ENCODE results near the gene MVP. TPM values are rescaled to one million over a fixed set of nuclear protein-coding genes. Genes with fewer than 3 reads are reported as not detected.

Gene MVP
- total and polyA plus RNA-seq, 5 donors from 2014 or later = 116 to 163 (median 143) TPM

GRCh38 chr16:29842732-29843346 lies 22.6 kb downstream of the MVP start:
- Mint-ChIP-seq H3K36me3 (peaks cover 31% of the 10 kb centered on the region), H3K27ac (peak overlapping the region in 1 of 3 donors; percentile 79)
- ATAC-seq (ENCODE audit: low read depth in 2 of 2) = no peak

DNA sequence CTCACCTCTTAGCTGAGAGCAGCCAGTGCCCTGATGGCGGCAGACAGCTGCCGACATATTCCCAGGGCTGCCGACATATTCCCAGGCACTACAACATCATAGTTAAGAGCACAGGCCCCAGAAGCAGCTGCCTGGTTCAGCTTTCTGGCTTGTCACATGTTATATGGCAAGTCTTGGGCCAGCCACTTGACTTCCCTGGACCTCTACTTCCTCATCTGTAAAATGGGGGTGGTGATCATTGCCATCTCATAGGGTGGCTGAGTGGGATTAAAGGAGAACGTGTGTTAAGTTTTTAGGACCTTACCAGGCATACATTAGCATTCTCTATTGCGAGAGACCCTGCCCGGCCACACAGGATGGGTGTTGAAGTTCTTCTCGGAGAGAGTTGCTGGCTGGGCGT lies 23.7 kb downstream of the MVP start:
- H3K36me3 ChIP-seq (ENCODE audit: control insufficient read depth, insufficient read depth, low read length) = peaks cover 77% of the 10 kb centered on the region
- Mint-ChIP-seq H3K9me3 (no peaks in the 10 kb centered on the region), H3K27me3 (no peaks in the 10 kb centered on the region), H3K36me3 (peaks cover 29% of the 10 kb centered on the region), H3K4me3 (no peak overlapping the region), H3K4me1 (peaks cover 0 to 7% (median 0%) of the 10 kb centered on the region in 4 donors), H3K27ac (no peak overlapping the region)
- no peaks in the 10 kb centered on the region for H3K27me3 ChIP-seq (ENCODE audit: control insufficient read depth, insufficient read depth, low read length)
- H3K27ac ChIP-seq (ENCODE audit: insufficient read depth, low read length, poor library complexity, severe bottlenecking) = no peak overlapping the region
- H3K9me3 ChIP-seq (ENCODE audit: control insufficient read depth in 2 of 2, low read length in 2 of 2) = no peaks in the 10 kb centered on the region
- DNase-seq = no peak
- H3K4me3 ChIP-seq (ENCODE audit: low read depth, low read length) = no peak overlapping the region
- no peaks in the 10 kb centered on the region for H3K4me1 ChIP-seq (ENCODE audit: control insufficient read depth, insufficient read depth, low read length, poor library complexity, severe bottlenecking)
- no peak for ATAC-seq (ENCODE audit: low read depth in 2 of 2)

More at GRCh38 chr16:29842732-29843346, 22.6 kb downstream of the MVP start:
- no peaks in the 10 kb centered on the region for H3K9me3 Mint-ChIP-seq
- no peak overlapping the region for H3K27ac ChIP-seq (ENCODE audit: insufficient read depth, low read length, poor library complexity, severe bottlenecking)
- no peaks in the 10 kb centered on the region for H3K4me1 Mint-ChIP-seq
- DNase-seq = no peak
- H3K27me3 ChIP-seq (ENCODE audit: control insufficient read depth, insufficient read depth, low read length) = no peaks in the 10 kb centered on the region
- H3K9me3 ChIP-seq (ENCODE audit: control insufficient read depth in 2 of 2, low read length in 2 of 2) = no peaks in the 10 kb centered on the region
- peaks cover 85% of the 10 kb centered on the region for H3K36me3 ChIP-seq (ENCODE audit: control insufficient read depth, insufficient read depth, low read length)
- no peak overlapping the region for H3K4me3 Mint-ChIP-seq
- no peaks in the 10 kb centered on the region for H3K4me1 ChIP-seq (ENCODE audit: control insufficient read depth, insufficient read depth, low read length, poor library complexity, severe bottlenecking)
- no peaks in the 10 kb centered on the region for H3K27me3 Mint-ChIP-seq
- no peak overlapping the region for H3K4me3 ChIP-seq (ENCODE audit: low read depth, low read length)

GRCh38 chr16:29844575-29845331 lies 24.5 kb downstream of the MVP start:
- H3K4me3 ChIP-seq (ENCODE audit: low read depth, low read length) = no peak overlapping the region
- no peak overlapping the region for H3K27ac ChIP-seq (ENCODE audit: insufficient read depth, low read length, poor library complexity, severe bottlenecking)
- Mint-ChIP-seq H3K27me3 (no peaks in the 10 kb centered on the region), H3K36me3 (peaks cover 21% of the 10 kb centered on the region), H3K9me3 (no peaks in the 10 kb centered on the region), H3K27ac (peak overlapping the region in 1 of 3 donors; percentile 38), H3K4me1 (peaks cover 0 to 7% (median 0%) of the 10 kb centered on the region in 4 donors), H3K4me3 (no peak overlapping the region)
- H3K4me1 ChIP-seq (ENCODE audit: control insufficient read depth, insufficient read depth, low read length, poor library complexity, severe bottlenecking) = no peaks in the 10 kb centered on the region
- DNase-seq (no peak), ATAC-seq (ENCODE audit: low read depth in 2 of 2) (no peak)
- no peaks in the 10 kb centered on the region for H3K9me3 ChIP-seq (ENCODE audit: control insufficient read depth in 2 of 2, low read length in 2 of 2)
- H3K36me3 ChIP-seq (ENCODE audit: control insufficient read depth, insufficient read depth, low read length) = peaks cover 70% of the 10 kb centered on the region
- no peaks in the 10 kb centered on the region for H3K27me3 ChIP-seq (ENCODE audit: control insufficient read depth, insufficient read depth, low read length)

DNA sequence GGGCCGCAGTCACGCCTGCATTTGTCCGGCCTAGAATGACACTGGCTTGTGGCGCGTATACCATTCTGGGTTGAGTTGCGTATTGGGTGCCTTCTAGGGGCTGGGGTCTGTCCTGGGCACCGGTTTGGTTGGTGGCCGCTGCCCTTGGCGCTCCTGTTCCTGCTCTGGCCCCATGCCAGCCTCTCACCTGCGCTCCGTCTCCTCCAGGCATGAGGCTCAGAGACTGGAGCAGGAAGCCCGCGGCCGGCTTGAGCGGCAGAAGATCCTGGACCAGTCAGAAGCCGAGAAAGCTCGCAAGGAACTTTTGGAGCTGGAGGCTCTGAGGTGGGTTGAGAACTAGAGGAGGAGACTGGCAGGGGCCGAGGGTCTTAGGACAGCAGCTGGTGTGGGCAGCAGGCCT lies 25.4 kb downstream of the MVP start:
- H3K27me3 Mint-ChIP-seq = no peaks in the 10 kb centered on the region

GRCh38 chr16:29848420-29849297 lies 28.4 kb downstream of the MVP start:
- H3K9me3 Mint-ChIP-seq = no peaks in the 10 kb centered on the region
- DNase-seq = peak; percentile 61 to 81 (median 79)
- no peaks in the 10 kb centered on the region for H3K9me3 ChIP-seq (ENCODE audit: control insufficient read depth in 2 of 2, low read length in 2 of 2)
- peak; percentile 85 to 87 for ATAC-seq (ENCODE audit: low read depth in 2 of 2)
- no peak overlapping the region for H3K4me3 ChIP-seq (ENCODE audit: low read depth, low read length)
- H3K36me3 ChIP-seq (ENCODE audit: control insufficient read depth, insufficient read depth, low read length) = peaks cover 40% of the 10 kb centered on the region
- H3K4me3 Mint-ChIP-seq = no peak overlapping the region
- H3K27me3 ChIP-seq (ENCODE audit: control insufficient read depth, insufficient read depth, low read length) = no peaks in the 10 kb centered on the region
- H3K27ac ChIP-seq (ENCODE audit: insufficient read depth, low read length, poor library complexity, severe bottlenecking) = no peak overlapping the region
- H3K36me3 Mint-ChIP-seq = peaks cover 20% of the 10 kb centered on the region
- H3K4me1 Mint-ChIP-seq = peaks cover 0 to 10% (median 0%) of the 10 kb centered on the region in 4 donors
- H3K27ac Mint-ChIP-seq = peak overlapping the region in 1 of 3 donors; percentile 63
- H3K27me3 Mint-ChIP-seq = no peaks in the 10 kb centered on the region
- no peaks in the 10 kb centered on the region for H3K4me1 ChIP-seq (ENCODE audit: control insufficient read depth, insufficient read depth, low read length, poor library complexity, severe bottlenecking)

More for the DNA sequence above, 25.4 kb downstream of the MVP start:
- DNase-seq = no peak
- no peak overlapping the region for H3K4me3 ChIP-seq (ENCODE audit: low read depth, low read length)
- no peaks in the 10 kb centered on the region for H3K4me1 ChIP-seq (ENCODE audit: control insufficient read depth, insufficient read depth, low read length, poor library complexity, severe bottlenecking)
- Mint-ChIP-seq H3K9me3 (no peaks in the 10 kb centered on the region), H3K36me3 (peaks cover 23% of the 10 kb centered on the region), H3K4me1 (peaks cover 0 to 10% (median 0%) of the 10 kb centered on the region in 4 donors), H3K4me3 (peak overlapping the region in 1 of 4 donors; percentile 93), H3K27ac (peak overlapping the region in 1 of 3 donors; percentile 38)
- no peak overlapping the region for H3K27ac ChIP-seq (ENCODE audit: insufficient read depth, low read length, poor library complexity, severe bottlenecking)
- H3K9me3 ChIP-seq (ENCODE audit: control insufficient read depth in 2 of 2, low read length in 2 of 2) = no peaks in the 10 kb centered on the region
- H3K36me3 ChIP-seq (ENCODE audit: control insufficient read depth, insufficient read depth, low read length) = peaks cover 61% of the 10 kb centered on the region
- ATAC-seq (ENCODE audit: low read depth in 2 of 2) = no peak
- H3K27me3 ChIP-seq (ENCODE audit: control insufficient read depth, insufficient read depth, low read length) = no peaks in the 10 kb centered on the region

- DNase-seq (no peak), ATAC-seq (ENCODE audit: low read depth in 2 of 2) (no peak)
- no peaks in the 10 kb centered on the region for H3K9me3 Mint-ChIP-seq
- H3K36me3 Mint-ChIP-seq = peaks cover 15% of the 10 kb centered on the region
- no peak overlapping the region for H3K4me3 Mint-ChIP-seq
- H3K4me1 Mint-ChIP-seq = peaks cover 0 to 10% (median 0%) of the 10 kb centered on the region in 4 donors
- peaks cover 33% of the 10 kb centered on the region for H3K36me3 ChIP-seq (ENCODE audit: control insufficient read depth, insufficient read depth, low read length)
- no peaks in the 10 kb centered on the region for H3K4me1 ChIP-seq (ENCODE audit: control insufficient read depth, insufficient read depth, low read length, poor library complexity, severe bottlenecking)
- H3K9me3 ChIP-seq (ENCODE audit: control insufficient read depth in 2 of 2, low read length in 2 of 2) = no peaks in the 10 kb centered on the region
- peak overlapping the region in 1 of 3 donors; percentile 32 for H3K27ac Mint-ChIP-seq
- H3K27ac ChIP-seq (ENCODE audit: insufficient read depth, low read length, poor library complexity, severe bottlenecking) = no peak overlapping the region
- no peaks in the 10 kb centered on the region for H3K27me3 Mint-ChIP-seq
- no peaks in the 10 kb centered on the region for H3K27me3 ChIP-seq (ENCODE audit: control insufficient read depth, insufficient read depth, low read length)
- no peak overlapping the region for H3K4me3 ChIP-seq (ENCODE audit: low read depth, low read length)
Observed at GRCh38 chr16:29849505-29849904, 29.2 kb downstream of the MVP start.

DNA sequence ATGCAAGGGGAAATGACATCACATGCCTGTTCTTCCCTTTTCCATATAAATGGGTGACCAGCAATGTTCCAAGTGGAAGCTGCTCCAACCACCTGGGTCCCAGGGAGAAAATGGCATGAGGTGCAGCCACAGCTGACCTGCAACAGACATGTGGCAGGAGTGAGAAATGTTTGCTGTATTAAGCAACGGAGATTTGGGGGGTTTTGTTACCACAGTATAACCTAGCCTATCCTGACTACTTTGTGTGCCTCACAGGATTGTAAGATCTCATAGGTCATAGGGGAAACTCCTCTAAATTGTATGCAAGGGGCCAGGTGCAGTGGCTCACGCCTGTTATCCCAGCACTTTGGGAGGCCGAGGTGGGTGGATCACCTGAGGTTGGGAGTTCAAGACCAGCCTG lies 30.7 kb downstream of the MVP start:
- Histone ChIP-seq H3K36me3 (ENCODE audit: control insufficient read depth, insufficient read depth, low read length) (peaks cover 19% of the 10 kb centered on the region), H3K4me1 (ENCODE audit: control insufficient read depth, insufficient read depth, low read length, poor library complexity, severe bottlenecking) (no peaks in the 10 kb centered on the region), H3K27ac (ENCODE audit: insufficient read depth, low read length, poor library complexity, severe bottlenecking) (no peak overlapping the region), H3K27me3 (ENCODE audit: control insufficient read depth, insufficient read depth, low read length) (no peaks in the 10 kb centered on the region), H3K4me3 (ENCODE audit: low read depth, low read length) (no peak overlapping the region), H3K9me3 (ENCODE audit: control insufficient read depth in 2 of 2, low read length in 2 of 2) (no peaks in the 10 kb centered on the region)
- DNase-seq = no peak
- Mint-ChIP-seq H3K4me3 (no peak overlapping the region), H3K4me1 (peaks cover 0 to 10% (median 0%) of the 10 kb centered on the region in 4 donors), H3K36me3 (peaks cover 8% of the 10 kb centered on the region), H3K27me3 (no peaks in the 10 kb centered on the region), H3K27ac (peak overlapping the region in 1 of 3 donors; percentile 57), H3K9me3 (no peaks in the 10 kb centered on the region)
- no peak for ATAC-seq (ENCODE audit: low read depth in 2 of 2)

All from CD4-positive, CD25-positive, alpha-beta regulatory T cell (primary cell).